Fibroblast of lung (primary cell): ENCODE data around the gene TRPV2. TPM values are rescaled to one million over a fixed set of nuclear protein-coding genes. Genes with fewer than 3 reads are reported as not detected.

ENCODE experiments used
- DNase-seq, 2 donors: peaks; one replicate each; pipeline versions ENCODE4 v3.0.0 to v3.0.0-alpha.2; 2010; ENCODE audit warnings: low read depth in 2 of 2
- H2AFZ ChIP-seq: 2 replicates; pipeline ENCODE4 v1.5.1; 2012; ENCODE audit warnings: low read length, control low read depth, inconsistent platforms
- H3K27ac ChIP-seq: 2 replicates; pipeline ENCODE4 v1.5.1; 2011; ENCODE audit warnings: low read length, control low read depth; ENCODE audit not compliant: insufficient read depth
- H3K27me3 ChIP-seq: 2 replicates; pipeline ENCODE4 v1.5.1; 2011; ENCODE audit warnings: mild to moderate bottlenecking, low read length; ENCODE audit not compliant: control insufficient read depth, insufficient read depth
- H3K36me3 ChIP-seq: 2 replicates; pipeline ENCODE4 v1.5.1; 2011; ENCODE audit warnings: low read length; ENCODE audit not compliant: control insufficient read depth, insufficient read depth
- H3K4me1 ChIP-seq: 2 replicates; pipeline ENCODE4 v1.5.1; 2011; ENCODE audit warnings: low read length; ENCODE audit not compliant: control insufficient read depth, insufficient read depth; ENCODE audit errors: extremely low read depth
- H3K4me2 ChIP-seq: 2 replicates; pipeline ENCODE4 v1.5.1; 2011; ENCODE audit warnings: low read length, control low read depth; ENCODE audit not compliant: insufficient read depth; ENCODE audit errors: extremely low read depth
- H3K4me3 ChIP-seq, 4 experiments: fragments of 200-600 bp in 1 of 4; sonication (generic) in 1 of 4; replicated peaks in 1 of 4; 2 replicates each; pipeline ENCODE4 v1.5.1; 2011 to 2016; ENCODE audit warnings: low read length in 4 of 4, low read depth in 3 of 4, mild to moderate bottlenecking in 3 of 4, control low read depth in 2 of 4, inconsistent platforms in 1 of 4, mixed read lengths in 1 of 4; ENCODE audit not compliant: insufficient read depth in 1 of 4; ENCODE audit errors: control extremely low read depth in 1 of 4
- H3K79me2 ChIP-seq: 2 replicates; pipeline ENCODE4 v1.5.1; 2012; ENCODE audit warnings: mild to moderate bottlenecking, low read length, inconsistent platforms; ENCODE audit not compliant: control insufficient read depth, insufficient read depth
- H3K9ac ChIP-seq: 2 replicates; pipeline ENCODE4 v1.5.1; 2011; ENCODE audit warnings: mild to moderate bottlenecking, low read length, control low read depth; ENCODE audit not compliant: insufficient read depth
- H3K9me3 ChIP-seq: 2 replicates; pipeline ENCODE4 v1.5.1; 2012; ENCODE audit warnings: low read depth, low read length; ENCODE audit not compliant: control insufficient read depth, insufficient read depth
- H4K20me1 ChIP-seq: 2 replicates; pipeline ENCODE4 v1.5.1; 2011; ENCODE audit warnings: low read length; ENCODE audit not compliant: control insufficient read depth, insufficient read depth; ENCODE audit errors: extremely low read depth
- EZH2 ChIP-seq: IDR thresholded peaks from 2 replicates; pipeline ENCODE4 v1.5.1; 2012; ENCODE audit warnings: low read length, control low read depth, mild to moderate bottlenecking; ENCODE audit errors: missing control alignments
- polyA plus RNA-seq, 2 donors: library from polyadenylated mRNA; depleted of rRNA in 1 of 2; stranded (reverse) in 1 of 2; unstranded in 1 of 2; fragments of >200 nt; gene quantifications; 2 replicates each; pipeline ENCODE4 v1.2.1, GENCODE V29; 2011 to 2012; ENCODE audit warnings: missing spikeins in 1 of 2
- total RNA-seq: library from RNA; depleted of rRNA; stranded (reverse); fragments of >200 nt; gene quantifications from 2 replicates; pipeline ENCODE4 v1.2.1, GENCODE V29; 2014
- TF ChIP-seq, protein P1 (sequence below), 2 donors: IDR thresholded peaks in 1 of 2; conservative IDR thresholded peaks in 1 of 2; 1 replicate in 1 of 2; 2 replicates in 1 of 2; pipeline ENCODE4 v1.5.1; 2011 to 2012; ENCODE audit warnings: low read length in 2 of 2, control low read depth in 1 of 2, inconsistent platforms in 1 of 2, low read depth in 1 of 2, mild to moderate bottlenecking in 1 of 2

The TRPV2 gene
- total and polyA plus RNA-seq, 2 donors (not counting 1 experiment from before 2014, with no cell fraction given): 68.6 to 74.5 TPM

DNA sequence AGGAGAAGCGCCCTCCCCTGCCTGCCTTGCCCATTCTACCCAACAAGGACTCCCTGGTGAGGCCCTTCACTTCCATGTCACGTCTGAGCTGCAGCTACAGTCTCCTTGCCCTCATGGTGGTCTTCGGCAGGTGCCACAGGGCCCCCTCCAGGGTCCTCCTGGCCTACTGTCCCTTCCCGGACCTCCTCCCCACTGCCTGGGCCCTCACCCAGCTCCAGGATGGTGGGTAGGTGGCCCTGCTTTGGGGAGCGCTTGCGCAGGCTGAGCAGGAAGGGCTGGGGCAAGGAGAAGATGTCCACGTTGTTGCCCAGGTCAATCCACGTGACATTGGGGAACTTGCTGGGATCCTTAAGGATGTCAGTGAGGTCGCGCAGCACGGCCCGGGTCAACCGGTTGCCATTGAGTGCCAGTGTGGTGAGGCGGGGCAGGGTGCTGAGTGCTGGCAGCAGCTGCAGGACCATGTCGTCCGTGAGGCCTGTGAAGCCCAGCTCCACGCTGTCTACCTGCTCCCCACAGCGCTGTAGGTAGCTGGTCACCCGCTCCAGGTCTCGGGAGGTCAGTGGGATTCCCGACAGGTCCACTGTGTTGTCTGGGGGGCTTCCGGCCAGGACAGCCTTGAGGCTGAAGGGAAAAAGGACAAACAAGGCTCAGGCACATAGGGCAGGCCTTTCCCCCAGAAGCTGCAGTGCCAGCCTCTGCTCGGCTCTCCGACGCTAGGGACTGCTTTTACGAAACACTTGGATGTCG is 28.3 kb downstream of the TRPV2 start:
- Histone ChIP-seq H3K79me2 (peaks cover 54% of the 10 kb centered on the region), H3K4me3 (no peak overlapping the region), H4K20me1 (peaks cover 8% of the 10 kb centered on the region), H2AFZ (no peak overlapping the region), H3K36me3 (peaks cover 35% of the 10 kb centered on the region), H3K4me1 (peaks cover 10% of the 10 kb centered on the region), H3K4me2 (no peak overlapping the region), H3K9me3 (no peaks in the 10 kb centered on the region), H3K27ac (no peak overlapping the region), H3K27me3 (no peaks in the 10 kb centered on the region), H3K9ac (no peak overlapping the region)
- DNase-seq: no peak
- no peak for TF ChIP-seq EZH2
- TF ChIP-seq, protein P1, sequence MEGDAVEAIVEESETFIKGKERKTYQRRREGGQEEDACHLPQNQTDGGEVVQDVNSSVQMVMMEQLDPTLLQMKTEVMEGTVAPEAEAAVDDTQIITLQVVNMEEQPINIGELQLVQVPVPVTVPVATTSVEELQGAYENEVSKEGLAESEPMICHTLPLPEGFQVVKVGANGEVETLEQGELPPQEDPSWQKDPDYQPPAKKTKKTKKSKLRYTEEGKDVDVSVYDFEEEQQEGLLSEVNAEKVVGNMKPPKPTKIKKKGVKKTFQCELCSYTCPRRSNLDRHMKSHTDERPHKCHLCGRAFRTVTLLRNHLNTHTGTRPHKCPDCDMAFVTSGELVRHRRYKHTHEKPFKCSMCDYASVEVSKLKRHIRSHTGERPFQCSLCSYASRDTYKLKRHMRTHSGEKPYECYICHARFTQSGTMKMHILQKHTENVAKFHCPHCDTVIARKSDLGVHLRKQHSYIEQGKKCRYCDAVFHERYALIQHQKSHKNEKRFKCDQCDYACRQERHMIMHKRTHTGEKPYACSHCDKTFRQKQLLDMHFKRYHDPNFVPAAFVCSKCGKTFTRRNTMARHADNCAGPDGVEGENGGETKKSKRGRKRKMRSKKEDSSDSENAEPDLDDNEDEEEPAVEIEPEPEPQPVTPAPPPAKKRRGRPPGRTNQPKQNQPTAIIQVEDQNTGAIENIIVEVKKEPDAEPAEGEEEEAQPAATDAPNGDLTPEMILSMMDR (conservative IDR thresholded peaks at IDR 0.05 in 1 of 2, IDR thresholded peaks at IDR 0.05 in 1 of 2; ENCODE audit: low read depth in 1 of 2, low read length in 2 of 2): no peak

DNA sequence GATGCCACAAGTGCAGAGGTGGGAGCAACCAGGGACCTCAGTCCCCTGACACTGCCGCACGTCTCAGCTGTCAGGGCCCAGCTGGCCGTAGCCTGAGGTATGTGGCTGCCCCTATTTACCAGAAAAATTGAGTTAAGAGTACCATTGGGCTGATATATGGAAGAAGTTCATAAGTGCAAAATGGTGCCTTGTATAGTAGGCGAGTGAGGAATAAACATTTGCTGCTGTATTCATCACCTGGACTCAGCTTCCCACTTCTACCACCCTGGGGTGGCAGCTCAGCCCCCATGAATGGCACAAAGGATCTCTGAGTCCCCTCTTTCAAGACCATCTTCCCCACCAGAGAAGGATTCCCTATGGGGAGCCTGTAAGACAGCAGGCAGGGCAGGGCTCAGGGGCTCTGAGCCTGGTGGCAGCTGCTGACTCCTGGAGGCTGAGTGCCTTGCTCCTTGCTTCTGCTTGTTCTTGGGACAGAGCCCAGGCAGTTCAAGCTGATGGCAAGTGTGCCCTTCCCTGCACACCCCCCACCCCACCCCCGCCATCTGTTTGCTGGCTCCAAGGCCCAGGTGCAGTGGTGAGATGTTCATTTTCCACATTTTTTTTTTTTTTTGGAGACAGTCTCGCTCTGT is 29.0 kb downstream of the TRPV2 start:
- H3K27ac ChIP-seq: no peak overlapping the region
- peaks cover 8% of the 10 kb centered on the region for H4K20me1 ChIP-seq
- DNase-seq: peak in 1 of 2 donors; percentile 13

More for the DNA sequence above, 29.0 kb downstream of the TRPV2 start:
- Histone ChIP-seq H2AFZ (no peak overlapping the region), H3K4me3 (no peak overlapping the region), H3K79me2 (peaks cover 48% of the 10 kb centered on the region), H3K36me3 (peaks cover 38% of the 10 kb centered on the region), H3K27me3 (no peaks in the 10 kb centered on the region), H3K4me2 (no peak overlapping the region), H3K9ac (no peak overlapping the region), H3K4me1 (peaks cover 10% of the 10 kb centered on the region), H3K9me3 (no peaks in the 10 kb centered on the region)
- no peak for TF ChIP-seq EZH2
- TF ChIP-seq, protein P1 (conservative IDR thresholded peaks at IDR 0.05 in 1 of 2, IDR thresholded peaks at IDR 0.05 in 1 of 2; ENCODE audit: low read depth in 1 of 2, low read length in 2 of 2): no peak
